Stomach smooth muscle (tissue), 2 donors: ENCODE data around the gene PCSK6.

ENCODE experiments used
- H3K27ac ChIP-seq: one replicate; pipeline ENCODE4 v1.7.0; 2013; ENCODE audit warnings: mild to moderate bottlenecking, low read length, inconsistent platforms
- H3K27me3 ChIP-seq, 2 donors: one replicate each; pipeline ENCODE4 v1.7.0; 2013; ENCODE audit warnings: low read length in 2 of 2; ENCODE audit not compliant: insufficient read depth in 2 of 2, control insufficient read depth in 1 of 2
- H3K36me3 ChIP-seq, 2 donors: one replicate each; pipeline ENCODE4 v1.7.0; 2013; ENCODE audit warnings: low read length in 2 of 2; ENCODE audit not compliant: control insufficient read depth in 2 of 2, insufficient read depth in 2 of 2
- H3K4me1 ChIP-seq: one replicate; pipeline ENCODE4 v1.7.0; 2013; ENCODE audit warnings: low read length; ENCODE audit not compliant: control insufficient read depth, insufficient read depth
- H3K4me3 ChIP-seq, 2 donors: one replicate each; pipeline ENCODE4 v1.7.0; 2013; ENCODE audit warnings: low read length in 2 of 2
- H3K9ac ChIP-seq, 2 donors: one replicate each; pipeline ENCODE4 v1.7.0; 2013; ENCODE audit warnings: low read length in 2 of 2, mild to moderate bottlenecking in 1 of 2
- H3K9me3 ChIP-seq, 2 donors: one replicate each; pipeline ENCODE4 v1.7.0; 2013; ENCODE audit warnings: low read length in 2 of 2; ENCODE audit not compliant: control insufficient read depth in 2 of 2
- donor health status: healthy.
- donor health status: Pancreatic carcinoma.

The PCSK6 gene

GRCh38 chr15:101396484-101397261, 92.8 kb downstream of the PCSK6 start:
- Histone ChIP-seq H3K9me3 (no peaks in the 10 kb centered on the region), H3K36me3 (peaks cover 0 to 8% of the 10 kb centered on the region in 2 donors), H3K9ac (no peak overlapping the region), H3K27ac (no peak overlapping the region), H3K4me3 (no peak overlapping the region), H3K27me3 (no peaks in the 10 kb centered on the region), H3K4me1 (no peaks in the 10 kb centered on the region)

GRCh38 chr15:101394654-101395053, 94.9 kb downstream of the PCSK6 start:
- Histone ChIP-seq H3K9ac (no peak overlapping the region), H3K36me3 (peaks cover 0 to 4% of the 10 kb centered on the region in 2 donors), H3K4me1 (no peaks in the 10 kb centered on the region), H3K27me3 (no peaks in the 10 kb centered on the region), H3K4me3 (no peak overlapping the region), H3K27ac (no peak overlapping the region), H3K9me3 (no peaks in the 10 kb centered on the region)

- no peaks in the 10 kb centered on the region for H3K27me3 ChIP-seq
- H3K27ac ChIP-seq, result no peak overlapping the region
- H3K9me3 ChIP-seq, result no peaks in the 10 kb centered on the region
- no peak overlapping the region for H3K4me3 ChIP-seq
- H3K9ac ChIP-seq, result no peak overlapping the region
- peaks cover 0 to 6% of the 10 kb centered on the region in 2 donors for H3K36me3 ChIP-seq
- H3K4me1 ChIP-seq, result no peaks in the 10 kb centered on the region
Measured at GRCh38 chr15:101394056-101394630, 95.4 kb downstream of the PCSK6 start.

GRCh38 chr15:101393172-101393571, 96.3 kb downstream of the PCSK6 start:
- Histone ChIP-seq H3K9me3 (no peaks in the 10 kb centered on the region), H3K27me3 (no peaks in the 10 kb centered on the region), H3K9ac (no peak overlapping the region), H3K36me3 (peaks cover 0 to 7% of the 10 kb centered on the region in 2 donors), H3K27ac (no peak overlapping the region), H3K4me3 (no peak overlapping the region), H3K4me1 (no peaks in the 10 kb centered on the region)

GRCh38 chr15:101391981-101392640, 97.4 kb downstream of the PCSK6 start:
- no peaks in the 10 kb centered on the region for H3K27me3 ChIP-seq
- H3K36me3 ChIP-seq, result peaks cover 0 to 10% of the 10 kb centered on the region in 2 donors
- no peak overlapping the region for H3K4me3 ChIP-seq
- H3K9ac ChIP-seq, result no peak overlapping the region
- H3K9me3 ChIP-seq, result no peaks in the 10 kb centered on the region
- no peaks in the 10 kb centered on the region for H3K4me1 ChIP-seq
- no peak overlapping the region for H3K27ac ChIP-seq

- Histone ChIP-seq H3K27me3 (no peaks in the 10 kb centered on the region), H3K9ac (no peak overlapping the region), H3K36me3 (peaks cover 0 to 10% of the 10 kb centered on the region in 2 donors), H3K27ac (no peak overlapping the region), H3K4me1 (no peaks in the 10 kb centered on the region), H3K4me3 (no peak overlapping the region), H3K9me3 (no peaks in the 10 kb centered on the region)
Measured at GRCh38 chr15:101391431-101391830, 98.1 kb downstream of the PCSK6 start.

GRCh38 chr15:101390462-101390861, 99.0 kb downstream of the PCSK6 start:
- Histone ChIP-seq H3K27me3 (no peaks in the 10 kb centered on the region), H3K9ac (no peak overlapping the region), H3K36me3 (peaks cover 0 to 10% of the 10 kb centered on the region in 2 donors), H3K27ac (no peak overlapping the region), H3K4me3 (no peak overlapping the region), H3K4me1 (no peaks in the 10 kb centered on the region), H3K9me3 (no peaks in the 10 kb centered on the region)

GRCh38 chr15:101390060-101390459, 99.4 kb downstream of the PCSK6 start:
- no peak overlapping the region for H3K9ac ChIP-seq
- H3K4me3 ChIP-seq, result no peak overlapping the region
- no peaks in the 10 kb centered on the region for H3K9me3 ChIP-seq
- H3K27ac ChIP-seq, result no peak overlapping the region
- H3K27me3 ChIP-seq, result no peaks in the 10 kb centered on the region
- no peaks in the 10 kb centered on the region for H3K4me1 ChIP-seq
- peaks cover 0 to 8% of the 10 kb centered on the region in 2 donors for H3K36me3 ChIP-seq

- peaks cover 0 to 8% of the 10 kb centered on the region in 2 donors for H3K36me3 ChIP-seq
- no peaks in the 10 kb centered on the region for H3K27me3 ChIP-seq
- H3K4me3 ChIP-seq, result no peak overlapping the region
Measured at GRCh38 chr15:101389362-101389761, 100.1 kb downstream of the PCSK6 start.

GRCh38 chr15:101388046-101388445, 101.5 kb downstream of the PCSK6 start:
- Histone ChIP-seq H3K9me3 (no peaks in the 10 kb centered on the region), H3K27me3 (no peaks in the 10 kb centered on the region), H3K36me3 (peaks cover 0 to 8% of the 10 kb centered on the region in 2 donors), H3K27ac (no peak overlapping the region), H3K9ac (no peak overlapping the region), H3K4me3 (no peak overlapping the region), H3K4me1 (no peaks in the 10 kb centered on the region)

More at GRCh38 chr15:101389362-101389761, 100.1 kb downstream of the PCSK6 start:
- no peak overlapping the region for H3K9ac ChIP-seq
- H3K4me1 ChIP-seq, result no peaks in the 10 kb centered on the region
- no peaks in the 10 kb centered on the region for H3K9me3 ChIP-seq
- H3K27ac ChIP-seq, result no peak overlapping the region
